GM23338 (cell line): ENCODE measurements around the gene PRM1. TPM values are rescaled to one million over a fixed set of nuclear protein-coding genes. Genes with fewer than 3 reads are reported as not detected.

Experiments used
- ATAC-seq: fragments of 200-7000 bp; cut with Tn5 transposase; 3 replicates; pipeline ENCODE4 v1.9.1; 2020
- DNase-seq: peaks from one replicate; pipeline ENCODE4 v3.0.0-alpha.2; 2015; ENCODE audit warnings: low spot score
- H2AFZ ChIP-seq: fragments of 200-600 bp; sonication (generic); 2 replicates; pipeline ENCODE4 v1.8.0; 2016; ENCODE audit warnings: antibody characterized with exemption, mild to moderate bottlenecking, moderate library complexity
- H3F3A ChIP-seq: fragments of 200-600 bp; sonication (generic); replicated peaks from 2 replicates; pipeline ENCODE4 v1.8.0; 2017; ENCODE audit warnings: antibody characterized with exemption, mixed run types, low read depth
- H3K27ac ChIP-seq: fragments of 200-600 bp; sonication (generic); 2 replicates; pipeline ENCODE4 v1.6.1; 2016; ENCODE audit warnings: low read depth
- H3K27me3 ChIP-seq: fragments of 200-600 bp; sonication (generic); 2 replicates; pipeline ENCODE4 v1.8.0; 2016; ENCODE audit warnings: mild to moderate bottlenecking, mixed run types, moderate library complexity; ENCODE audit not compliant: insufficient read depth
- H3K36me3 ChIP-seq: fragments of 200-600 bp; sonication (generic); 2 replicates; pipeline ENCODE4 v1.8.0; 2016; ENCODE audit warnings: mild to moderate bottlenecking; ENCODE audit not compliant: insufficient read depth
- H3K4me1 ChIP-seq: fragments of 200-600 bp; sonication (generic); 2 replicates; pipeline ENCODE4 v1.8.0; 2016; ENCODE audit warnings: mild to moderate bottlenecking, moderate library complexity; ENCODE audit not compliant: insufficient read depth
- H3K4me2 ChIP-seq: fragments of 200-600 bp; sonication (generic); 2 replicates; pipeline ENCODE4 v1.7.1; 2017; ENCODE audit warnings: mixed run types
- H3K4me3 ChIP-seq: fragments of 200-600 bp; sonication (generic); 2 replicates; pipeline ENCODE4 v1.6.1; 2016; ENCODE audit warnings: mixed run types
- H3K79me2 ChIP-seq: fragments of 200-600 bp; sonication (generic); replicated peaks from 2 replicates; pipeline ENCODE4 v1.8.0; 2017; ENCODE audit warnings: mild to moderate bottlenecking; ENCODE audit not compliant: insufficient read depth
- H3K9me2 ChIP-seq: fragments of 200-600 bp; sonication (generic); 2 replicates; pipeline ENCODE4 v1.8.0; 2017; ENCODE audit not compliant: insufficient read depth
- H4K20me1 ChIP-seq: fragments of 200-600 bp; sonication (generic); replicated peaks from 2 replicates; pipeline ENCODE4 v1.8.0; 2017; ENCODE audit warnings: mild to moderate bottlenecking; ENCODE audit not compliant: insufficient read depth
- H3K27ac Mint-ChIP-seq: 2 replicates; pipeline ENCODE4 v1.8.0; 2020; ENCODE audit warnings: inconsistent platforms, mild to moderate bottlenecking, moderate library complexity, mixed read lengths
- H3K27me3 Mint-ChIP-seq: 3 replicates; pipeline ENCODE4 v1.8.0; 2022; ENCODE audit warnings: low read depth, mild to moderate bottlenecking, moderate library complexity, mixed read lengths, inconsistent platforms; ENCODE audit not compliant: insufficient read depth, poor library complexity
- H3K36me3 Mint-ChIP-seq: 3 replicates; pipeline ENCODE4 v1.8.0; 2021; ENCODE audit warnings: low read depth, mild to moderate bottlenecking, inconsistent platforms, moderate library complexity, mixed read lengths
- H3K4me1 Mint-ChIP-seq: 3 replicates; pipeline ENCODE4 v1.8.0; 2020; ENCODE audit warnings: mild to moderate bottlenecking, inconsistent platforms, mixed read lengths
- H3K4me3 Mint-ChIP-seq: 3 replicates; pipeline ENCODE4 v1.8.0; 2021; ENCODE audit warnings: moderate library complexity, mild to moderate bottlenecking, inconsistent platforms, mixed read lengths
- H3K9me3 Mint-ChIP-seq: 3 replicates; pipeline ENCODE4 v1.8.0; 2020; ENCODE audit warnings: moderate library complexity, mild to moderate bottlenecking, inconsistent platforms, mixed read lengths
- ETS1 ChIP-seq: IDR thresholded peaks from 2 replicates; pipeline ENCODE4 v1.6.1; 2016; ENCODE audit warnings: antibody characterized with exemption
- EZH2phosphoT487 ChIP-seq: fragments of 200-600 bp; sonication (generic); IDR thresholded peaks from one replicate; pipeline ENCODE4 v1.8.1; 2018; ENCODE audit warnings: antibody characterized with exemption; ENCODE audit not compliant: unreplicated experiment
- POLR2AphosphoS5 ChIP-seq: IDR thresholded peaks from 2 replicates; pipeline ENCODE4 v1.6.1; 2016; ENCODE audit warnings: antibody characterized with exemption, low read depth
- REST ChIP-seq: IDR thresholded peaks from one replicate; pipeline ENCODE4 v1.6.1; 2018; ENCODE audit warnings: antibody characterized with exemption; ENCODE audit not compliant: unreplicated experiment
- STAT1 ChIP-seq: IDR thresholded peaks from one replicate; pipeline ENCODE4 v1.6.1; 2016; ENCODE audit warnings: antibody characterized with exemption; ENCODE audit not compliant: unreplicated experiment
- ZNF114 ChIP-seq: fragments of 250-450 bp; sonication (Bioruptor Pico); IDR thresholded peaks from 2 replicates; pipeline ENCODE4 v1.5.0; 2020; ENCODE audit warnings: mild to moderate bottlenecking, moderate library complexity
- ZNF331 ChIP-seq: fragments of 250-450 bp; sonication (Bioruptor Pico); IDR thresholded peaks from 2 replicates; pipeline ENCODE4 v1.5.0; 2020; ENCODE audit warnings: low read depth, mild to moderate bottlenecking, moderate library complexity
- polyA plus RNA-seq: library from polyadenylated mRNA; unstranded; fragments of >200 nt; fragmentation: Nextera tagmentation; extraction: Ambion mirVana; gene quantifications from 2 replicates; pipeline ENCODE4 v1.2.1, GENCODE V29; 2016
- total RNA-seq: library from RNA; depleted of rRNA; stranded (reverse); fragments of >200 nt; shearing (Covaris generic); gene quantifications from 2 replicates; pipeline ENCODE4 v1.2.3, GENCODE V29; 2014

PRM1 gene
- total and polyA plus RNA-seq, 2 experiments from 2014 or later: 1.2 TPM; not detected in 1

- TF ChIP-seq REST (no peak), ZNF114 (CRISPR knock-in tag) (no peak), STAT1 (no peak), ETS1 (no peak), EZH2phosphoT487 (no peak), POLR2AphosphoS5 (no peak)
These were observed 28.6 kb downstream of the PRM1 start (continued) for GRCh38 chr16:11252482-11252931.

GRCh38 chr16:11251525-11252481 lies 29.3 kb downstream of the PRM1 start:
- no peak for ATAC-seq
- peaks cover 27% of the 10 kb centered on the region for H3K36me3 Mint-ChIP-seq
- H3K4me3 ChIP-seq: peak overlapping the region; percentile 89
- TF ChIP-seq POLR2AphosphoS5 (peak; percentile 75), ZNF331 (CRISPR knock-in tag) (no peak)
- H3K4me1 Mint-ChIP-seq: peaks cover 27% of the 10 kb centered on the region
- H3K27me3 ChIP-seq: no peaks in the 10 kb centered on the region
- H3K9me3 Mint-ChIP-seq: no peaks in the 10 kb centered on the region
- no peak for DNase-seq
- no peak overlapping the region for H2AFZ ChIP-seq
- H3K27ac ChIP-seq: peak overlapping the region; percentile 90
- peaks cover 21% of the 10 kb centered on the region for H3K36me3 ChIP-seq
- H3K4me3 Mint-ChIP-seq: no peak overlapping the region; the same call in 2 of the 3 replicates
- peak overlapping the region; percentile 96; the same call in 1 of the 2 replicates for H3K4me2 ChIP-seq
- peaks cover 28% of the 10 kb centered on the region for H3K4me1 ChIP-seq
- peaks cover 21% of the 10 kb centered on the region for H4K20me1 ChIP-seq
- peaks cover 21% of the 10 kb centered on the region for H3K27me3 Mint-ChIP-seq
- H3K27ac Mint-ChIP-seq: peak overlapping the region; percentile 89; the same call in 1 of the 2 replicates
- H3K79me2 ChIP-seq: peaks cover 33% of the 10 kb centered on the region
- no peaks in the 10 kb centered on the region for H3K9me2 ChIP-seq
- H3F3A ChIP-seq: peaks cover 55% of the 10 kb centered on the region
